Endometrium (tissue), 2 donors: ENCODE results near the gene SLMAP.

Source experiments
- FAIRE-seq: peaks from 2 replicates; lab custom pipeline; 2012; peaks lifted over from hg19 to GRCh38; lab: Jason Lieb, UNC
- donor health status: control.
- donor health status: control.

Gene SLMAP

DNA sequence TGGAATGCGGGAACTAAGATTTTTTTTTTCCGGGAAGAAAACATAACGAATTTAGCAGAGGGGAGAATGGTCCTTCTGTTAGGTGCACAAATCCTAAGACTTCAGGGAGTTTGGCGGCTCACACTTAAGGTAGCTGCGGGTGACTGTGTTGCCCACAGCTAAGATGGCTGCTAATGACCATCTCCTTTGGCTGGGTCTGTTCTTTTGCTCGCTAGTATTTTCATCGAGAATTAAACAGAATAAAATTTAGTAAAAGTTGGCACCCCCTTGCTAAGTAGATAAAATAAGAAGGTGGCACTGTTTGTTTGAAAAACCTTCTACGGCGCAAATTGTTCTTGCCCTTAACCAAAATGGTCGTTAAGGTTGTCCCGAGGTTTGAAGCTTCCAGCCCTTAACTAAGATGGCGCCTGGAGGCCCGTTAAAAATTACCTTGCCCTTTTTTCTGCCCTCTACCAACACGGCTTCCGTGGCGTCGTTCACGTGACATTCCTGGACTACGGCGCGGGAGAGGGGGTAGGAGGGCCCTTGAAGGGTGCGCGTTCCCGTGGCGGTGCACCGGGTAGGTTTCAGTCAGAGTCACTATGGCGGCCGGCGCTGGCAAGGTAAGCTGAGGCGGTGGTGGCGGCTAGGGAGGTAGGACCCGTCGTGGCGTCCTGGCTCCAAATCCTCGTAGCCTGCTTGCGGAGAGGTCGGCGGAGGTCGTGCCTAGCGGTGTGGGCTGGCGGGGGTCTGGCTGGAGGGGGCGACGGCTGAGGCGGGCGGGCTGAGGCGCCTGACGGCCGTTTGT is at the start of gene SLMAP:
TSS of gene SLMAP (plus strand) at position 569 of the 787 bp plus-strand sequence. CDS start 1,343 bp downstream, outside the sequence.
- peak; percentile 94 for FAIRE-seq

DNA sequence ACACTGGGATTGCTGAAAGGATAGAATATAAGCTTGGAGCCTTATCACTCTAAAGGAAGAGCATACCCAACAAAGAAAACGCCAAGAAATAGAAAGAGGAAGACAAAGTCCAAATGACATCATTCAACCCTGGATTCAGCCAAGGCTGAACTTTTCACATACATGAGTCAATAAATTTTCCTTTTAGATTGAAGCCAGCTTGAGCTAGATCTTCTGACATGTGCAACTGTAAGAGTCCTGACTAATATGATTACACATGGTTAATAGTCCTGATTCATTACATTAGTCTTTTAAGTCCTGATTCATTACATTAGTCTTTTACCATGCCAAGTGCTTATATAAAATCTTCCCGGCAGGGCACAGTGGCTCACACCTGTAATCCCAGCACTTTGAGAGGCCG is 49.6 kb upstream of the SLMAP start:
- no peak for FAIRE-seq

GRCh38 chr3:57709031-57709430 is 47.1 kb upstream of the SLMAP start:
- no peak for FAIRE-seq

GRCh38 chr3:57709559-57709958 is 46.5 kb upstream of the SLMAP start:
- no peak for FAIRE-seq

DNA sequence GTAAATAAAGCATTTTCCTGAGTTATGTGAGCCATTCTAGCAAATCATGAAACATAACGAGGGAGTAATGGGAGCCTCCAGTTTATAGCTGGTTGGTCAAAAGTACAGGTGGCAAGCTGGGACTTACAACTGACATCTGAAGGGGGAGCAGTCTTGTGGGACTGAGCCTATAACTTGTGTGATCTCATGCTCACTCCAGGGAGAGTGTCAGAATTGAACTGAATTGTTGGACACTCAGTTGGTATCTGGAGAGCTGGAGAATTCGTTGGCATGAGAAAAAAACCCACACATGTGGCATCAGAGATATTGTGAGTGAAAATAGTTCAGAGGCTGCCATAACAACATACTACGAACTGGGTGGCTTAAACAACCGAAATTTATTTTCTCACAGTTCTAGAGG is 40.4 kb upstream of the SLMAP start:
- no peak for FAIRE-seq

DNA sequence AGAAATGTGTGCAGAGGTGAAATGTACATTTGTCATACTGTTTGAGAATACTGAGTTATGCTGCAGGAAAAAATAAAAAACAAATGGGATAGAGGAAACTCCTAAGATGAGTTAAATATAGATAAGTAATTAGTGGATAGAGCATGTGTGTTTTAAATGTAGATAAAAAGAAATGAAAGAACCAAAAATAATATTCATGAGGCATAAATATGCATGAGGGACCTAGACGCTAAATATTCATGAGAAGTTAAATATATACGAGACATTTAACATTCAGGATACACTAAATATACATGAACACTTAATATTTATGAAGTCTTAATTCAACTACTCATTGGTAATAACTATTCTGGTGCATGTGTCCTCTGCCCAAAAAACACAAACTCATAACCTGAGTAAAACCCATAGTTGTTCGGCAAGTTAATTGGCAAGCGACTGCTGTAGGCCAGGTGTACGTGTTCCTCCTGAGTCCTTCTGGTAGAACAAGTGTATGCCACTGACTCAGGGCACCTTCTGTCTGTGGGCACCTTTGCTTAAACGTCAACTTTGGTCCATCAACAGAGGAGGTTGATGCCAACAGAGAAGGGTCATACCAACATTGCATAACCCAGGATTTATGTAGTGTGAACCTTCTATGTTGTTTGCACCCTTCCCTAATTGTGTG is 38.8 kb upstream of the SLMAP start:
- no peak for FAIRE-seq

GRCh38 chr3:57718118-57718517 is 38.0 kb upstream of the SLMAP start:
- FAIRE-seq = no peak

GRCh38 chr3:57726397-57726796 is 29.7 kb upstream of the SLMAP start:
- no peak for FAIRE-seq

- FAIRE-seq = no peak
Measured at GRCh38 chr3:57727106-57727505, 29.0 kb upstream of the SLMAP start.

GRCh38 chr3:57729334-57730045 is 26.6 kb upstream of the SLMAP start:
- FAIRE-seq = no peak

- no peak for FAIRE-seq
Measured at GRCh38 chr3:57730682-57731081, 25.4 kb upstream of the SLMAP start.

- no peak for FAIRE-seq
Measured at GRCh38 chr3:57731311-57731710, 24.8 kb upstream of the SLMAP start.

DNA sequence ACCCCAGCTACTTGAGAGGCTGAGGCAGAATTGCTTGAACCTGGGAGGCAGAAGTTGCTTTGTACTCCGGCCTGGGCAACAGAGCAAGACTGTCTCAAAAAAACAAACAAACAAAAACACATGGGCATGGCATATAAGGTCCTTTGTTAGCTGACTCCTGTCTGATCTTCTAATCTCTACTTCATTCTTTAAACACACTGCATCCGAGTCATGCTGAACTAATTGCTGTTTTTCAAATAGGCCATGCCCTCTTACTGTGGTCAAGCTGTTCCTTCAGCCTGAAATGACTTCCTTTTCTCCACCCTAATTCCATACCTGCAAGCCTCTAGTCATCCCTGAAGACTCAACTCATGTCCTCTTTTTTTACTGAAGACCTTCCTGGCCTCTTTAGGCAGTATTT is 22.3 kb upstream of the SLMAP start:
- FAIRE-seq = no peak

DNA sequence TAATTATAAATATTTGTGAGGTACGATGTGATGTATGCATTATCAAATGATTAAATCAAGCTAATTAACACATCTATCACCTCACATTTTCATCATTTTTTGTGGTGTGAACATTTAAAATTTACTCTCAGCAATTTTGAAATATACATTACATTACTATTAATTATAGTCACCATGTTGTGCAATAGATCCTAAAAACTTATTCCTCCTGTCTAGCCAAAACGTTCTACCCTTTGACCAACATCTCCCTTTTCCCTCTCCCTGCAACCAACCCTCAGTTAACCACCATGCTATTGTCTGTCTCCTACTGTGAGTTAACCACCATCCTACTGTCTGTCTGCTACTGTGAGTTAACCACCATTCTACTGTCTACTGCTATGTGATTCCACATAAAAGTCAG is 20.7 kb upstream of the SLMAP start:
- FAIRE-seq = no peak

DNA sequence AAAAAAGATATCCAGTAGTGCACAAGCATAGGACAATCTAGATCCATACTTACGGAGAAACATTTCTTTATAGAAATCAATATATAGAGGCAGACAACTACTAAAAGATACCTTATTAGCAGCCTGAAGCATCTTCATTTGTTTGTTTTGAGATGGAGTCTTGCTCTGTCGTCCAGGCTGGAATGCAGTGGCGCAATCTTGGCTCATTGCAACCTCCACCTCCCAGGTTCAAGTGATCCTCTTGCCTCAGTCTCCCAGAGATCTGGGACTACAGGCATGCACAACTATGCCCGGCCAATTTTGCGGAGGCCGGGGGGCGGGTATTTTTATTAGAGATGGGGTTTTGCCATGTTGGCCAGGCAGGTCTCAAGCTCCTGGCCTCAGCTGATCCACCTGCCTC is 18.3 kb upstream of the SLMAP start:
- FAIRE-seq = no peak

DNA sequence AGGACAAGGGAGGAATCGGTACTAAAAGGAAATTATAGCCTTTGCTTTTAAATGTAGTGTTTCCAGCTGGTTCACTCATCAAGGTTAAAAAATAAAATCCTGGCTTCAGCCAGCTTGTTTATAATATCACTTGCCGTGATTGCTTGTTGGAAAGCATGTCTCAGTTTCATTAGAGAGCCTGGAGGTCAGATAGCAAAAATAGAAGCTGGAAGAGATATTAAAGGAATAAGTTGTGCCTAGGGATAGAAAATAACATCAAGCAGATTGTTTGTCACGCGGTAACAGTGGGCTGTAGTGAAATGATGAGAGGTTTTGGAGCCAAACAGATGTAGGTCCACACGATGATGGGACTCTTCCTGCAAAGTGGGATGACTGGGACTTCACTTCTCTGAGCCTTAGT is 17.7 kb upstream of the SLMAP start:
- FAIRE-seq = no peak

GRCh38 chr3:57740027-57740426 is 16.1 kb upstream of the SLMAP start:
- peak; percentile 12 for FAIRE-seq

- FAIRE-seq = no peak
Measured at GRCh38 chr3:57743496-57743895, 12.6 kb upstream of the SLMAP start.

DNA sequence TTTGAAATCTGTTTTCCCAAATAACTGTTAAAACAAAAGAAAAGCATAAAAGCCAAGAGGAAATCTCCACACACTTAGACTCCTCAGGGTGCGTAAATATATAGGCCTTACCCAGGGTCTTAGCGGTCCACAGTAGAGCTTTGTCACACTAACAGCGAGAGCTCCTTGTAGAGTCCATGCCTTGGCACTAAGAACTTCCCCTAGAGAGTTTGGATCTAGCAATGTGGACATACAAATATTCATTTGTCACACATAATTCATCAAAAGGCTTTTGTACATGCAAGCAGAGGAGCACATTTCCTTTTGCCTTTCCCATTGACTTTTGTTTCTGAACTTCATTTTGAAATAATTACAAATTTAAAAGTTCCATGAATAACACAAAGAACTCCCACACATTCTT is 11.0 kb upstream of the SLMAP start:
- FAIRE-seq = no peak

GRCh38 chr3:57746156-57747010 is 9.7 kb upstream of the SLMAP start:
- no peak for FAIRE-seq

GRCh38 chr3:57749542-57749941 is 6.6 kb upstream of the SLMAP start:
- FAIRE-seq = no peak

- no peak for FAIRE-seq
Measured at GRCh38 chr3:57752307-57752706, 3.8 kb upstream of the SLMAP start.
